HG03442 (cell line): ENCODE results near the gene LPP.

Experiments used
- ATAC-seq: cut with Tn5 transposase; IDR thresholded peaks from one replicate; pipeline ENCODE4 v1.9.1; 2021; ENCODE audit warnings: mild to moderate bottlenecking, moderate library complexity; ENCODE audit not compliant: unreplicated experiment

LPP gene

GRCh38 chr3:188796122-188796631 is 642.2 kb downstream of the LPP start:
- ATAC-seq = peak; percentile 94

DNA sequence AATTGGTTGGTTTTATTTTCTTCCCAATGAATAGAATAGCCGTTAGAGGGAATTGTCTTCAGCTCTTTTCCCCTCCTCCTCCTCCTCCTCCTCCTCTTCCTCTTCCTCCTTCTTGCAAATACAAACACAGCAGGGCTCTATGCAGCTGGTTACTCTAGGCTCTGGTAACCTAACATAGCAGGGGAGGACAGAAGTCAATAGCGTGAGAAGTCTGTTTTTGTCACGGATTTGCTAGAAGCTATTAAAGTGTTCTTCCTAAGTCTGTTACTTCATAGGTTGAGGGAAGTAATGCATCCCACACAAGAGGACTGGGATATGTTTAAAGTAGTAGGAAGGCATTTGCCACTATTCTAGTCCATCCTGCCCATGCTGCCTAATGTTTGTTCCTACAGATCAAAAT is 643.1 kb downstream of the LPP start:
- no peak for ATAC-seq

DNA sequence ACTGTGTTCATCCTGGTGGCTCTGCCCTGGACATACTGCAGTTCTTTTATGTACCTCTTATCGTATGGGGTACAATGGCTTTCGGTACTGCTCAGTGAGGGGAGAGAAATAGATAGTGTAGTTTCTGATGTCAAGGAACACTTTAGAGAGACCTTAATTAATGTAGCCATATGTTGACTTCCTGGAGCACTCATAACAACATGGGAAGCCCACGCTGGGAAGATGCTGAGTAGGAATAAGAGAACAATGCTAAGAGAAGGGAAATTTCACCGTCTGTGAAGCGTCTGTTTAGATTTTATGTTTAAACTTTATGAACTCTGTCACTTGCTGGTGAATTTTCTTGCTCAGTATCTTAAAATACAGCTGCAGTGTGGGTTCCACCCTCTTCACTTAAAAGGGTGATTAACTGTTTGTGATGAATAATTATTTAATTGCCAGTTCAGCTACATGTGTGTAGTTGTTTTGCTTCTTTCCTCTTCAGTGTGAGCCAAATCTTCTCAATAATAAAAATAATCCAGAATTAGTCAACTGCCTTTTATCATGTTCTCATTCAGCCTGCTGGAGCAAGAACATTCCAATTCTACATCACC is 644.7 kb downstream of the LPP start:
- no peak for ATAC-seq

DNA sequence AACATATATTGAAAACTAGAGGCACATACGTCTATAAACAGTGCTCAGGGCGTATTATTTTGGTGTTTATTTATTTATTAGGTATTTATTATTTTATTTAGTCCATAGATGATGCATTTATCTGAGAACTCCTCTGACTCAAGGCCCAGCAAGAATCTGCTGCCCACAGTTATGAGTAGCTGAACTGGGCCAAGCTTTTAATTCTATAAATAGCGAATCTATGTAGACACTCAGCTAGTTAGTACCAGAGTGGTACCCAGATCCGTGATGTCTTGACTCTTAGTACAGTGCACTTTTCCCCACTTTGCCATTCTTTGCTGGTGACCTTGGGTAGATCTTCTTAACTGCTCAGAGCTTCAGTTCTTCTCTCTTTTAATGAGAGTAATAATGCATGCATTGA is 647.4 kb downstream of the LPP start:
- no peak for ATAC-seq

- no peak for ATAC-seq
Observed at GRCh38 chr3:188802645-188803044, 648.7 kb downstream of the LPP start.

GRCh38 chr3:188807006-188807405 is 653.0 kb downstream of the LPP start:
- ATAC-seq = no peak

- no peak for ATAC-seq
Observed at GRCh38 chr3:188812198-188812597, 658.2 kb downstream of the LPP start.

DNA sequence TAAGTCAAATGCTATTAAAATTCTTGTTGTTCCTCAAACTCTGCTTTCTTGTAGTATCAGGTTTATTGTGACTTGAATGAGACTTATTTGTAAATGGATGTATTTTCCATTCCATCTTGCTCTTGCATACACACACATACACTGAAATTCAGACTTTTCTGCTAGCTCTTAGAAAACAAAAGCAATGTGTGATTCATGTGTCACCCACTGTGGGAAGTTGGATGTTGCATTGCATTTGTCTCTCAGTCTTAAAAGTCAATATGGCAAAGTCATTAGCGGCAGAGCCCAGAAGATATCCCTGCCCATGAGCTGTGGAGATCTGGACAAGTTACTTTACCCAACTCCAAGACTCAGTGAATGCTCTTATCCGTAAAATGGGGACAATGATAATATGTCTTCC is 660.6 kb downstream of the LPP start:
- ATAC-seq = no peak

- ATAC-seq = no peak
Observed at GRCh38 chr3:188817103-188817934, 663.4 kb downstream of the LPP start.

GRCh38 chr3:188817935-188818269 is 663.9 kb downstream of the LPP start:
- ATAC-seq = no peak

DNA sequence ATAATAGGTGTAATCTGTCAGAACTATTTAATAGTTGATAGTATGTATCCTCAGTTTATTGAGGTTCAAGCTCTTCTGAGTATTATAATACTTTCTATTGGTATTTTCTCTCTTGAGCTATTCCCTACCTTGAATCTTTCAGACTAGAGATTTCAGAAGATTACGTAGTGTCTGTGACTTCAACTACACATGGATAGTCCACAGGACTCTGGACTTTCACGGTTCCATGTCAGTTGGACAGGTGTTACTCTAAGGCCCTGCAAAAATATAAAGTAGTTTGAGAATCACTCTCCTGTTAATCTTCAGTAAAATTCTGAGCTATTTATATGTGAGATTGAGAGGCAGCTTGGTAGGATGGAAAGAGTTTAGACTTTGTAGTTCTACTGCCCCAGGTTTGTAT is 664.3 kb downstream of the LPP start:
- ATAC-seq = no peak

DNA sequence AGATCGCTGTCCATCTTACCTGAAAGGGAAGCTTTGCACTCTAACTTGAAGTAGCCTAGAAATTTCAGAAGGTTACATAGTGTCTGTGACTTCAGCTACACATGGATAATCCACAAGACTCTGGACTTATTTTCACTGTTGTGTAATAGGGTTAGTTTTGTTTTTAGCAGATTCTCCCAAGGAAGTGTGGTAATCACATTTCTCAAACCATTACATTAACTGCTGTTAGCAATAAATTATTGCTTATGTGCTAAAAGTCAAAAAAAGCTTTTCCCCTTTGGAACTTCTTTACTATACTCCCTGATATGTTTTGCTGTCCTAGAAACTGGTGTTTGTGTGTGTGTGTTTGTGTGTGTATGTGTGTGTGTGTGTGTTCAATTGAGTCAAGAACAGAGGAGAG is 666.0 kb downstream of the LPP start:
- ATAC-seq = no peak

- no peak for ATAC-seq
Observed at GRCh38 chr3:188822004-188822403, 668.0 kb downstream of the LPP start.

GRCh38 chr3:188822411-188822810 is 668.5 kb downstream of the LPP start:
- no peak for ATAC-seq

DNA sequence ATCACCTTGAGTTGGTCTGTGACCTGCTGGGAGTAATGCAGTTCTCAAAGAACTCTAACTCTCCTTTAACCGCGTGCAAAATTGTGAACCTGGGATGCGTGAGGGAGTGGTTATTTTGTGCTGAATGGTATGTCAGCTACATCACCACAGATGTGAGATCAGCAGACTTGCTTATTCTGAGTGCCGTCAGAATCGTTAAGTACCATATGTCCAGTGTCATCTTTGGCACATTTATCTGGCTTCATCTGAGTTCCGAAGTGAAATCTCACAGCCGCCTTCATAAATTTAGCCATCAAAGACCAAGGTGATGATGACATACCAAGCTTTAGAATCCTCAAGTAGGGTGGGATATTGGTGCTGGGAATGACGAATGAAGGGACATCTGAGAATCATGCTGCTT is 670.6 kb downstream of the LPP start:
- no peak for ATAC-seq

DNA sequence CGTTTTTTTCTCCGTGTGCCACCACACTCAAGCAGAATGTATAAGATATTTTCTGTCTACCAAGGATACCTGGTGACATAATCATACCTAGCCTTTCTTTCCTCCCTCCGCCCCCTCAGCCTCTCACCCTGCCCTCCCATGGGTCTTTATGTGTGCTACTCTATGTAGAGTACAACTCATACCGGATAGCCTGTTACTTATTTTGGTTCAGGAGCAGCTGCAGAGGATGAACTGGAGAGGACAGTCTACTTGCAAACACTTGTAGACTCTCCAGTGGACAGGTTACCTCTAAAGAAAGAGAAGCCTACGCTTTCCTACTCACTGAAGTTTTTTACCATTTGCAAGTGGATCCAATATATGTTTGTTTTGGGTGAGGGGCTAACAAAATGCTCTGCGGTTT is 671.9 kb downstream of the LPP start:
- ATAC-seq = no peak

- no peak for ATAC-seq
Observed at GRCh38 chr3:188826574-188826973, 672.6 kb downstream of the LPP start.

GRCh38 chr3:188827103-188827502 is 673.1 kb downstream of the LPP start:
- no peak for ATAC-seq

DNA sequence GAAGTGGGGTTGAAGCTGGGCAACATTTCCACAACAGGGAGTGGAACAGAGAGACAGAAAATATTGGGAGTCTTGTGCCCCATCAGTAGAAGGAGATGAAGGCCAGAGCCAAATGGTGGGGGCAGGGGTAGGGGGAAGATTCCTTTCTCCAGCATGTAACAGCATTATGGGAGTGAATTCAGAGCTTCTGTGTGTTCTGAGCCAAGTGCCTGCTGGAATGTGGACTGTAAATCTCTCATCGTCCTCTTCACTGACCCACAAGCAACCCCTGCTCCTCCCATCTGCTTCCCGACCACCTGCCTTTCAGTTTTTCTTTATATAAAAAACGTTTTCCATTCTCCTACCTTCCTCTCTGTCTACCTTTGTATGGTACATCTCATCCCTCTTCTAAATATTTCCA is 673.6 kb downstream of the LPP start:
- ATAC-seq = no peak

GRCh38 chr3:188829130-188829529 is 675.2 kb downstream of the LPP start:
- ATAC-seq = no peak

DNA sequence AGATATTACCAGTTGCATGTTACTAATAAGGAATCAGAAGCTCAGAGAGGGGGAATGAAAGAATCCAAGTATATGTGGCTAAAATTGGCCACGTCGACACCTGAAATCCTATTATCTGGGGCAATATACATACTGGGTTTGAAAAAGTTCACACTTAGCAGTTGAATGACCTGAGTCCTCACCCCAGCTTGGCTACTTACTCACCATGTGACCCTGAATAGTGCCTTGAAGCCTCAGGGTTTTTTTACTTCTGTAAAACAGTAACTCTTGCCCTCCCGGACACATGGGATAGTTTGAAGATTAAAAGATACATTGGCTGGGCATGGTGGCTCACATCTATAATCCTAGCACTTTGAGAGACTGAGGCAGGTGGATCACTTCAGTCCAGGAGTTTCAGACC is 675.6 kb downstream of the LPP start:
- ATAC-seq = no peak

DNA sequence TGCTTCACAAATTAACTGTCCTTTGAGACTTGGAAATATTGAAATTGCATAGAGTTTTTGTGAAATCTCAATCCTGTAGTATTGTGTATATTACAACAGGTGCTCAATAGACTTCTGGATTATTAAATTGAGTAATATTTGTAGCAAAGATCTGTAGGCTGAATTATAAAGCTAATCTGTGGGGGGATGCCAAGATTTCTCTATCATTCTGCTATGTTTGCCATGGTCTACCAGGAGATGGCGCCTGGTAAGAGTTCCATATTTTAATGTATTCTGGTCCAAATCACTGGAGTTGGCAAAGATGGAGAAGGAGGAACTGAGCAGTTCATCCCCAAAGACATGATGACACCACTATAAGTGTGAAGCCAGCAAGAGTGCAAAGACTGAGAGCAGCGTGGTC is 676.9 kb downstream of the LPP start:
- no peak for ATAC-seq

- ATAC-seq = no peak
Observed at GRCh38 chr3:188832146-188832545, 678.2 kb downstream of the LPP start.
